Transverse colon (tissue), 4 donors: Measurements from ENCODE around the gene ULBP2. TPM values are rescaled to one million over a fixed set of nuclear protein-coding genes. Genes with fewer than 3 reads are reported as not detected.

Source experiments
- DNase-seq: peaks from one replicate; pipeline ENCODE4 v3.0.0-alpha.2; 2019
- H3K27ac ChIP-seq, 4 donors: fragments of 200-600 bp; sonication (generic); 2 replicates each; pipeline ENCODE4 v1.5.1; 2016 to 2018; ENCODE audit warnings: inconsistent platforms in 4 of 4
- H3K27me3 ChIP-seq: fragments of 200-600 bp; sonication (generic); 2 replicates; pipeline ENCODE4 v1.5.1; 2017; ENCODE audit warnings: inconsistent platforms
- H3K36me3 ChIP-seq, 4 donors: fragments of 200-600 bp; sonication (generic); 2 replicates each; pipeline ENCODE4 v1.5.1; 2017 to 2019; ENCODE audit warnings: inconsistent platforms in 4 of 4
- H3K4me1 ChIP-seq, 4 donors: fragments of 200-600 bp; sonication (generic); 2 replicates each; pipeline ENCODE4 v1.5.1; 2017 to 2020; ENCODE audit warnings: inconsistent platforms in 4 of 4
- H3K4me3 ChIP-seq, 4 donors: fragments of 200-600 bp; sonication (generic); 1 replicate in 1 of 4; 2 replicates in 3 of 4; pipeline versions ENCODE4 v1.5.1 to v1.6.1; 2017 to 2019; ENCODE audit warnings: inconsistent platforms in 4 of 4
- H3K9me3 ChIP-seq, 2 donors: fragments of 200-600 bp; sonication (generic); 2 replicates each; pipeline ENCODE4 v1.5.1; 2017 to 2019; ENCODE audit warnings: inconsistent platforms in 2 of 2
- CTCF ChIP-seq, 5 experiments: fragments of 200-600 bp in 3 of 5; fragments of 450-650 bp in 2 of 5; sonication (generic) in 3 of 5; IDR thresholded peaks; 1 replicate in 2 of 5; 2 replicates in 3 of 5; pipeline ENCODE4 v1.5.1; 2016 to 2017; ENCODE audit warnings: antibody characterized with exemption in 5 of 5, inconsistent platforms in 3 of 5, mild to moderate bottlenecking in 2 of 5, moderate library complexity in 1 of 5
- EP300 ChIP-seq: sonication (generic); formaldehyde crosslinking; IDR thresholded peaks from one replicate; pipeline ENCODE4 v1.6.1; 2017; ENCODE audit warnings: antibody characterized with exemption, low read depth
- POLR2A ChIP-seq: fragments of 450-650 bp; IDR thresholded peaks from one replicate; pipeline ENCODE4 v1.6.1; 2016; ENCODE audit warnings: antibody characterized with exemption, mild to moderate bottlenecking, moderate library complexity
- POLR2AphosphoS5 ChIP-seq, 3 donors: sonication (generic); formaldehyde crosslinking; IDR thresholded peaks; one replicate each; pipeline ENCODE4 v1.6.1; 2016; ENCODE audit warnings: antibody characterized with exemption in 3 of 3
- WGBS, 2 donors: methylation state at CpG; one replicate each; pipeline ENCODE4 v1.1.5; 2018; ENCODE audit warnings: low coverage in 1 of 2; 5-methylcytosine and 5-hydroxymethylcytosine counted together
- in situ Hi-C, 4 donors: fragments of 200-750 bp; cut with MboI; loops; one replicate each; pipeline versions ENCODE4 v1.15.0 to v1.15.1; 2017; ENCODE audit warnings: low sequenced_read_pairs in 3 of 4, low pct_ligation_motif_present in 1 of 4, low pct_unique_long_range_greater_than_20kb in 1 of 4
- intact Hi-C: fragments of 100-400 bp; cut with DNase I; formaldehyde crosslinking; loops from one replicate; pipeline ENCODE4 v1.15.1; 2023; ENCODE audit warnings: low total_unique reads
- total RNA-seq, 4 donors: library from RNA; depleted of rRNA; stranded (reverse); fragments of >200 nt; gene quantifications; one replicate each; pipeline ENCODE4 v1.1.0, GENCODE V29; 2016

Gene ULBP2
- total RNA-seq, 4 donors from 2014 or later = not detected

- H3K9me3 ChIP-seq = no peaks in the 10 kb centered on the region
- no peaks in the 10 kb centered on the region for H3K4me1 ChIP-seq
- H3K27ac ChIP-seq = no peak overlapping the region
- TF ChIP-seq POLR2A (no peak), CTCF (IDR thresholded peaks at IDR 0.05) (no peak), POLR2AphosphoS5 (IDR thresholded peaks at IDR 0.05) (no peak), EP300 (no peak)
- no peak for DNase-seq
- intact Hi-C loops = no loop called here
- H3K4me3 ChIP-seq = no peak overlapping the region
- H3K36me3 ChIP-seq = no peaks in the 10 kb centered on the region
- in situ Hi-C loops = no loop called here
- H3K27me3 ChIP-seq = peaks cover 78% of the 10 kb centered on the region
These were observed 36.8 kb downstream of the ULBP2 start for GRCh38 chr6:149978610-149979009.

GRCh38 chr6:149979293-149979692 is 37.5 kb downstream of the ULBP2 start:
- no peak overlapping the region for H3K27ac ChIP-seq
- in situ Hi-C loops = no loop called here
- WGBS, 2 donors = 68 to 74% methylated on average over 6 of the region's 6 CpGs
- no peaks in the 10 kb centered on the region for H3K9me3 ChIP-seq
- intact Hi-C loops = no loop called here
- DNase-seq = no peak
- no peak overlapping the region for H3K4me3 ChIP-seq
- H3K36me3 ChIP-seq = no peaks in the 10 kb centered on the region
- TF ChIP-seq CTCF (IDR thresholded peaks at IDR 0.05) (no peak), POLR2AphosphoS5 (IDR thresholded peaks at IDR 0.05) (no peak), EP300 (no peak)
- H3K27me3 ChIP-seq = peaks cover 72% of the 10 kb centered on the region
- no peaks in the 10 kb centered on the region for H3K4me1 ChIP-seq

GRCh38 chr6:149983145-149983544 is 41.3 kb downstream of the ULBP2 start:
- Histone ChIP-seq H3K27ac (no peak overlapping the region), H3K36me3 (no peaks in the 10 kb centered on the region), H3K9me3 (peaks cover 0 to 7% of the 10 kb centered on the region in 2 donors), H3K4me3 (no peak overlapping the region), H3K27me3 (peaks cover 93% of the 10 kb centered on the region), H3K4me1 (no peaks in the 10 kb centered on the region)
- in situ Hi-C loops = no loop called here
- intact Hi-C loops = no loop called here
- no peak for TF ChIP-seq POLR2AphosphoS5 (IDR thresholded peaks at IDR 0.05)
- 32 to 40% methylated on average over 2 to 9 of the region's 9 CpGs for WGBS, 2 donors
- DNase-seq = no peak

GRCh38 chr6:149984773-149985172 is 43.0 kb downstream of the ULBP2 start:
- Histone ChIP-seq H3K4me1 (peaks cover 0 to 3% (median 0%) of the 10 kb centered on the region in 4 donors), H3K27me3 (peaks cover 93% of the 10 kb centered on the region), H3K27ac (no peak overlapping the region), H3K4me3 (no peak overlapping the region), H3K9me3 (peaks cover 0 to 10% of the 10 kb centered on the region in 2 donors), H3K36me3 (no peaks in the 10 kb centered on the region)
- DNase-seq = no peak
- in situ Hi-C loops = no loop called here
- TF ChIP-seq EP300 (no peak), CTCF (IDR thresholded peaks at IDR 0.05) (no peak), POLR2A (no peak), POLR2AphosphoS5 (IDR thresholded peaks at IDR 0.05) (no peak)
- intact Hi-C loops = no loop called here
- 68% methylated on average over 5 of the region's 5 CpGs; no CpG with 5 or more reads in 1 of the 2 donors for WGBS, 2 donors

- Histone ChIP-seq H3K4me3 (no peak overlapping the region), H3K9me3 (peaks cover 0 to 10% of the 10 kb centered on the region in 2 donors), H3K36me3 (no peaks in the 10 kb centered on the region), H3K4me1 (peaks cover 4 to 11% (median 6%) of the 10 kb centered on the region in 4 donors), H3K27me3 (peaks cover 93% of the 10 kb centered on the region), H3K27ac (no peak overlapping the region)
- intact Hi-C loops = no loop called here
- WGBS, 2 donors = 20 to 40% methylated on average over 1 to 5 of the region's 5 CpGs
- no peak for DNase-seq
- no peak for TF ChIP-seq POLR2AphosphoS5 (IDR thresholded peaks at IDR 0.05)
- no peak for TF ChIP-seq CTCF (IDR thresholded peaks at IDR 0.05)
- no peak for TF ChIP-seq POLR2A
- in situ Hi-C loops = no loop called here
These were observed 43.7 kb downstream of the ULBP2 start for GRCh38 chr6:149985481-149985937.
